ENCODE results near the gene PRKD2. TPM values are rescaled to one million over a fixed set of nuclear protein-coding genes. Genes with fewer than 3 reads are reported as not detected.
A peak's percentile ranks its signal among the peaks of the same experiment; 100 is the strongest.

Gene PRKD2
- total RNA-seq, 1 donor from 2014 or later: 69.3 TPM

DNA sequence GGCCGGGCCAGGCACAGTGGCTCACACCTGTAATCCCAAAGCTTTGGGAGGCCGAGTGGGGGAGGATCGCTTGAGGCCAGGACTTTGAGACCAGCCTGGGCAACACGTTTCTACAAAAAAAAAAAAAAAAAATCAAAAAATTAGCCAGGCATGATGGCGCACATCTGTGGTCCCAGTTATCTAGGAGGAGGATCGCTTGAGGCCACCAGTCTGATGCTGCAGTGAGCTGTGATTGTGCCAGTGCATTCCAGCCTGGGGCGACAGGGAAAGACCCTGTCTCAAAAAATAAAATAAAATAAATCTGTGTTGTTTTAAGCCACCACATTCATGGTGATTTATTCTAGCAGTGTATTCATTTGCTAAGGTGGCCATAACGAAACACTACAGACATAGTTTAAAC is 51.8 kb downstream of the PRKD2 start:
- Mint-ChIP-seq H3K9me3 (ENCODE audit: low read depth) (no peaks in the 10 kb centered on the region), H3K4me3 (ENCODE audit: low read depth) (no peak overlapping the region), H3K27ac (no peak overlapping the region), H3K36me3 (ENCODE audit: insufficient read depth) (no peaks in the 10 kb centered on the region), H3K27me3 (peaks cover 19% of the 10 kb centered on the region), H3K4me1 (ENCODE audit: low read depth) (no peaks in the 10 kb centered on the region)
- no peak for DNase-seq (ENCODE audit: low spot score, unreplicated experiment)
- TF ChIP-seq, protein P1, sequence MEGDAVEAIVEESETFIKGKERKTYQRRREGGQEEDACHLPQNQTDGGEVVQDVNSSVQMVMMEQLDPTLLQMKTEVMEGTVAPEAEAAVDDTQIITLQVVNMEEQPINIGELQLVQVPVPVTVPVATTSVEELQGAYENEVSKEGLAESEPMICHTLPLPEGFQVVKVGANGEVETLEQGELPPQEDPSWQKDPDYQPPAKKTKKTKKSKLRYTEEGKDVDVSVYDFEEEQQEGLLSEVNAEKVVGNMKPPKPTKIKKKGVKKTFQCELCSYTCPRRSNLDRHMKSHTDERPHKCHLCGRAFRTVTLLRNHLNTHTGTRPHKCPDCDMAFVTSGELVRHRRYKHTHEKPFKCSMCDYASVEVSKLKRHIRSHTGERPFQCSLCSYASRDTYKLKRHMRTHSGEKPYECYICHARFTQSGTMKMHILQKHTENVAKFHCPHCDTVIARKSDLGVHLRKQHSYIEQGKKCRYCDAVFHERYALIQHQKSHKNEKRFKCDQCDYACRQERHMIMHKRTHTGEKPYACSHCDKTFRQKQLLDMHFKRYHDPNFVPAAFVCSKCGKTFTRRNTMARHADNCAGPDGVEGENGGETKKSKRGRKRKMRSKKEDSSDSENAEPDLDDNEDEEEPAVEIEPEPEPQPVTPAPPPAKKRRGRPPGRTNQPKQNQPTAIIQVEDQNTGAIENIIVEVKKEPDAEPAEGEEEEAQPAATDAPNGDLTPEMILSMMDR (IDR thresholded peaks at IDR 0.05; ENCODE audit: unreplicated experiment): no peak

DNA sequence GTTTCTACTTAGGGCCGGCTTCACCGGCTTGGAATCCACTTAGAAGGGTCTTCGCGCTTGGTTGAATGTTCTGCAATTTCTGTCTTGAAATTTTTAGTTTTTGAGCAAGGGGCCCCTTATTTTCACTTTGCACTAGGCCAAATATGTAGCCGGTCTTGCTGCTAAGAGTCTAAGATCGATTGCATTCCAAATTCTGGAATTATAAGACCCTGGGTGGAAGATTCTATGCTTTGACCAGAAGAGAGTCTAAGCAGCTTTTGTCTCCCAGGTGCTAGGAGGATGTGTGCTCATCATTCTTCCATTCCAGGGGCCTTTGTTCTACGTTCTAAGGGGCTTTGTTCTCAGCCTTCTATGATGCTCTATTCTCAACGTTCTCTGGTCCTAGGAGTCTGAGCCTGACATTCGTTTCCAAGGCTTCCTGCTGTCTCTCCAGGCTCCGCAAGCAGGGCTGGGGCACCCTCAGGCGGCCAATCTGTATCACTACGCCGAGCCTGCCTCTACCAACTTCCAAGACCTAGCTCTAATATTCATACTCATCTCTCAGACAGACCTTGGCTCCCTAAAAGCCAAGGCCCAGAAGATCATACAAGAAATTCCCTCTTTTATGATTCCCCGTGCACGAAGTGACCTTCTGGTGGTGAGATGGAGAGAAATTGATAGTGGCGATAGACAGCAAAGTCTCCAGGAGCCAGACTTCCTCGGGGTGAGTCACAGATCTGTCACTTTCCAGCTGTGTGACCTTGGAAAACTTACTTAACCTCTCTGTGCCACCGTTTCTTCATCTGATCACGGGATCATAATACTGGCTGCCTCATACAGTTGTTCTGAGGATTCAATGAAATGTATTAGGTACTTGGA is 55.0 kb downstream of the PRKD2 start:
- peaks cover 32% of the 10 kb centered on the region for H3K27me3 Mint-ChIP-seq
- TF ChIP-seq, protein P1 (IDR thresholded peaks at IDR 0.05; ENCODE audit: unreplicated experiment): peak; percentile 86
- no peaks in the 10 kb centered on the region for H3K36me3 Mint-ChIP-seq (ENCODE audit: insufficient read depth)
- peak; percentile 54 for DNase-seq (ENCODE audit: low spot score, unreplicated experiment)
- peak overlapping the region; percentile 59 for H3K4me3 Mint-ChIP-seq (ENCODE audit: low read depth)
- peak overlapping the region; percentile 93 for H3K27ac Mint-ChIP-seq
- no peaks in the 10 kb centered on the region for H3K9me3 Mint-ChIP-seq (ENCODE audit: low read depth)
- H3K4me1 Mint-ChIP-seq (ENCODE audit: low read depth): peaks cover 5% of the 10 kb centered on the region

DNA sequence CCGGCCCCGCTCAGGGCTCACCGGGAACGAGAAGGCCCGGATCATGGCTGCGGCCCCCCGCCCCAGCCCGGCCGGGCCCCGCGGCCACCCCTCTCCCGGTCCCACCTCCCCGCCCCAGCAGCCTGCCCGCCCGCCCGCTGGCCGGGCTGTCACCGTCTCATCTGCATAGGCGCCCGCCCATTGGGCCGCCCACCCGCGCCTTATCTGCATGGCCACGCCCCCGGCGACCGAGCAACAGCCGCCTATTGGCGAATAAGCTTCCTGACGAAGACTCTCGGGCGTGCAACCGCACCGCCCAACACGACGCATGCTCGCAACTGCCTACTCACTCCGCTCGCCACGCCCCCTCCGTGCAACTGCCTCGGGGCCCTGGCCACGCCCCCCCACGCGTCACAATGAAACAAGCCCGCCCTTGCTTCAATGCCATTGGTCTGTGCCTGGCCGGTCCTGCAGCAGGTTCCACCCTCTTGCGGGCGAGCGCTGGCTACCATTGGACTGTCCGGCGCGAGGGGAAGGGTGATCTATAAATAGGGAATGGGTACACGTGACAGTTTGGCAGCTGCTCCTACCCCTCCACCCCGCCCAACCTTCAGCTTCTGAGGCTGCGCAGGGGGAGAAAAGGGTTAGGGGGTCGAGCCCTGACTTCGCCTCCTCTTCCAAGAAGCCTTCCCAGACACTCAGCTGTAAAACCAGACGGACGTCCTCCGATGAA is 55.7 kb downstream of the PRKD2 start, which contains the start of gene DACT3:
TSS of gene DACT3 (minus strand) at position 163 of the 712 bp plus-strand sequence. CDS start at position 45, 118 bp downstream.
- H3K4me1 Mint-ChIP-seq (ENCODE audit: low read depth): peaks cover 5% of the 10 kb centered on the region
- H3K4me3 Mint-ChIP-seq (ENCODE audit: low read depth): peak within 1 kb of the TSS; percentile 68
- no peaks in the 10 kb centered on the region for H3K36me3 Mint-ChIP-seq (ENCODE audit: insufficient read depth)
- no peaks in the 10 kb centered on the region for H3K9me3 Mint-ChIP-seq (ENCODE audit: low read depth)
- peak; percentile 100 for DNase-seq (ENCODE audit: low spot score, unreplicated experiment)
- TF ChIP-seq, protein P1 (IDR thresholded peaks at IDR 0.05; ENCODE audit: unreplicated experiment): no peak
- H3K27ac Mint-ChIP-seq: peak within 1 kb of the TSS; percentile 93
- H3K27me3 Mint-ChIP-seq: peaks cover 35% of the 10 kb centered on the region

DNA sequence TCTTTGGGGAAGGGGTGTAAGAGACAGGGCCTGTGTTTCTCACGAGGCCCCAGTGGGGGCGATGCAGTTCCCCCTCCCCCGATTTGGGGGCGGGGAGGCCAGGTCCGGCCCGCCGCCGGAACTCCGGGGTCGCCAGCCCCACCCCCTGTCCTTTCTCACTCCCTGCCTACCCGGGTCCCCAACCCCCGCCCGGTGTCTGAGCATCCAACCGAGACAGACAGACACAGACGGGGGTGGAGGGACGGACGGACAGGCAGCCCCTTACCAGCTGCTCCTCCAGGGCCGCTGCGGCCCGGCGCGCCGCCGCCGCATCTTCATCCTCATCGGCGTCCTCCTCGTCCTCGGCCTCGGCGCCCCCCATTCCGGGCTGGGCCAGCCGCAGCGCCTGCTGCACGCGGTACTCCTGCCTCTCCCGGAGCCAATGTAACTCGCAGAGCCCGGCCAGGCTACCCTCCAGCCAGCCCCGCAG is 56.3 kb downstream of the PRKD2 start:
- TF ChIP-seq, protein P1 (IDR thresholded peaks at IDR 0.05; ENCODE audit: unreplicated experiment): no peak
- peak overlapping the region; percentile 68 for H3K4me3 Mint-ChIP-seq (ENCODE audit: low read depth)
- H3K4me1 Mint-ChIP-seq (ENCODE audit: low read depth): peaks cover 5% of the 10 kb centered on the region
- no peak overlapping the region for H3K27ac Mint-ChIP-seq
- DNase-seq (ENCODE audit: low spot score, unreplicated experiment): no peak
- peaks cover 35% of the 10 kb centered on the region for H3K27me3 Mint-ChIP-seq
- no peaks in the 10 kb centered on the region for H3K36me3 Mint-ChIP-seq (ENCODE audit: insufficient read depth)
- H3K9me3 Mint-ChIP-seq (ENCODE audit: low read depth): no peaks in the 10 kb centered on the region

DNA sequence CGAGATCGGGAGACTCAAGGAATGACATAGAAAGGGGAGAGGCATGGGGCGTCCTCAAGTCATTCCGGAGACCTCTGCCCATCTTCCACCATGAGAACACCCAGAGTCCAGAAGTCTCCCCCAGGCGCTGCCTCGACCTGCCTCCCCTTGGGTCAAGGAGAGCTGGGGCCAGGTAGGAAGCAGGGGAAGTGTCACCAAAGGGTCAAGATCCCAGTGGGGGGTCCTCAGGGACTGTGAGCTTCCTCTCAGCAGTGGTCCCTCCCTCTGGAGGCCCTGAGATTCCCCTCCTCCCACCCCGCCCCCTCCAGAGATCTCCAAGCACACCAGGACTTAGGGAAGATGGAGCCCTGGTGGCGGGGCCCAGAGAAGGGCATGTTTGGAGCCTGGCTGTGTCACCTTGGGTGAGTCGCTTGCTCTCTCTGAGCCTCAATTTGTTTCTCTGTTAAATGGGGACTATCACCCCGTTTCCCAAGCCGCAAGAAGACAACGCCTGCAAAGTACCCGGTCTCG is 56.9 kb downstream of the PRKD2 start:
- DNase-seq (ENCODE audit: low spot score, unreplicated experiment): no peak
- peaks cover 35% of the 10 kb centered on the region for H3K27me3 Mint-ChIP-seq
- no peaks in the 10 kb centered on the region for H3K9me3 Mint-ChIP-seq (ENCODE audit: low read depth)
- no peaks in the 10 kb centered on the region for H3K36me3 Mint-ChIP-seq (ENCODE audit: insufficient read depth)
- peak overlapping the region; percentile 68 for H3K4me3 Mint-ChIP-seq (ENCODE audit: low read depth)
- no peak overlapping the region for H3K27ac Mint-ChIP-seq
- H3K4me1 Mint-ChIP-seq (ENCODE audit: low read depth): peaks cover 6% of the 10 kb centered on the region
- TF ChIP-seq, protein P1 (IDR thresholded peaks at IDR 0.05; ENCODE audit: unreplicated experiment): no peak
